ENCODE measurements around the gene EXOC6B. TPM values are rescaled to one million over a fixed set of nuclear protein-coding genes. Genes with fewer than 3 reads are reported as not detected.

The EXOC6B gene
- total RNA-seq, 1 donor from 2014 or later, result 46.1 TPM

GRCh38 chr2:72612614-72613160 lies 213.1 kb downstream of the EXOC6B start:
- H3K4me3 Mint-ChIP-seq, result no peak overlapping the region
- H3K9me3 Mint-ChIP-seq, result peaks cover 7% of the 10 kb centered on the region
- H3K4me1 Mint-ChIP-seq (ENCODE audit: unreplicated experiment), result no peaks in the 10 kb centered on the region
- H3K36me3 Mint-ChIP-seq, result peaks cover 11% of the 10 kb centered on the region
- no peak overlapping the region for H3K27ac Mint-ChIP-seq
- DNase-seq (ENCODE audit: extremely low spot score, unreplicated experiment), result no peak
- no peaks in the 10 kb centered on the region for H3K27me3 Mint-ChIP-seq
- TF ChIP-seq CTCF (conservative IDR thresholded peaks at IDR 0.05), result no peak

- H3K9me3 Mint-ChIP-seq, result no peaks in the 10 kb centered on the region
- no peaks in the 10 kb centered on the region for H3K36me3 Mint-ChIP-seq
- no peak overlapping the region for H3K27ac Mint-ChIP-seq
- H3K4me3 Mint-ChIP-seq, result no peak overlapping the region
- H3K4me1 Mint-ChIP-seq (ENCODE audit: unreplicated experiment), result peaks cover 12% of the 10 kb centered on the region
- no peaks in the 10 kb centered on the region for H3K27me3 Mint-ChIP-seq
- TF ChIP-seq CTCF (conservative IDR thresholded peaks at IDR 0.05), result no peak
- no peak for DNase-seq (ENCODE audit: extremely low spot score, unreplicated experiment)
These were observed 218.6 kb downstream of the EXOC6B start for GRCh38 chr2:72607189-72607588.

GRCh38 chr2:72605836-72606442 lies 219.9 kb downstream of the EXOC6B start:
- H3K27ac Mint-ChIP-seq, result no peak overlapping the region
- peak; percentile 84 for TF ChIP-seq CTCF (conservative IDR thresholded peaks at IDR 0.05)

GRCh38 chr2:72604468-72604867 lies 221.4 kb downstream of the EXOC6B start:
- H3K4me1 Mint-ChIP-seq (ENCODE audit: unreplicated experiment), result peaks cover 12% of the 10 kb centered on the region
- H3K4me3 Mint-ChIP-seq, result no peak overlapping the region
- no peaks in the 10 kb centered on the region for H3K36me3 Mint-ChIP-seq
- no peaks in the 10 kb centered on the region for H3K27me3 Mint-ChIP-seq
- H3K9me3 Mint-ChIP-seq, result no peaks in the 10 kb centered on the region
- H3K27ac Mint-ChIP-seq, result no peak overlapping the region
- no peak for TF ChIP-seq CTCF (conservative IDR thresholded peaks at IDR 0.05)
- DNase-seq (ENCODE audit: extremely low spot score, unreplicated experiment), result no peak

More at GRCh38 chr2:72605836-72606442, 219.9 kb downstream of the EXOC6B start:
- Mint-ChIP-seq H3K27me3 (no peaks in the 10 kb centered on the region), H3K4me1 (ENCODE audit: unreplicated experiment) (peaks cover 12% of the 10 kb centered on the region), H3K4me3 (no peak overlapping the region), H3K9me3 (no peaks in the 10 kb centered on the region), H3K36me3 (no peaks in the 10 kb centered on the region)
- no peak for DNase-seq (ENCODE audit: extremely low spot score, unreplicated experiment)

- Mint-ChIP-seq H3K36me3 (no peaks in the 10 kb centered on the region), H3K27ac (peak overlapping the region; percentile 44), H3K4me1 (ENCODE audit: unreplicated experiment) (peaks cover 12% of the 10 kb centered on the region), H3K4me3 (no peak overlapping the region), H3K27me3 (no peaks in the 10 kb centered on the region), H3K9me3 (no peaks in the 10 kb centered on the region)
- TF ChIP-seq CTCF (conservative IDR thresholded peaks at IDR 0.05), result no peak
- DNase-seq (ENCODE audit: extremely low spot score, unreplicated experiment), result no peak
These were observed 222.4 kb downstream of the EXOC6B start for GRCh38 chr2:72603481-72603880.
